Spleen (tissue), 7 donors: ENCODE results near the gene KDM3B.

Experiments
- POLR2A ChIP-seq, 3 donors: fragments of 450-650 bp; IDR thresholded peaks; one replicate each; pipeline ENCODE4 v1.5.1; 2017; ENCODE audit warnings: antibody characterized with exemption in 3 of 3, mild to moderate bottlenecking in 1 of 3
- POLR2AphosphoS5 ChIP-seq, 3 donors: sonication (generic); formaldehyde crosslinking; IDR thresholded peaks; one replicate each; pipeline ENCODE4 v1.5.1; 2017; ENCODE audit warnings: antibody characterized with exemption in 3 of 3
- TF ChIP-seq, protein P1 (sequence below), 11 experiments: fragments of 200-600 bp in 7 of 11; fragments of 450-650 bp in 4 of 11; sonication (generic) in 4 of 11; IDR thresholded peaks in 8 of 11; conservative IDR thresholded peaks in 3 of 11; 1 replicate in 7 of 11; 2 replicates in 4 of 11; pipeline versions ENCODE4 v1.4.0 to v1.8.0; 2016 to 2021; ENCODE audit warnings: antibody characterized with exemption in 11 of 11, inconsistent platforms in 4 of 11, mild to moderate bottlenecking in 1 of 11
- donor health status: DM: no; HTN: no; CAD: no; lungs with moderate emphysema.
- donor health status: DM: no; HTN: no; CAD: no.
- donor health status: DM: no; HTN: no; CAD: no.

DNA sequence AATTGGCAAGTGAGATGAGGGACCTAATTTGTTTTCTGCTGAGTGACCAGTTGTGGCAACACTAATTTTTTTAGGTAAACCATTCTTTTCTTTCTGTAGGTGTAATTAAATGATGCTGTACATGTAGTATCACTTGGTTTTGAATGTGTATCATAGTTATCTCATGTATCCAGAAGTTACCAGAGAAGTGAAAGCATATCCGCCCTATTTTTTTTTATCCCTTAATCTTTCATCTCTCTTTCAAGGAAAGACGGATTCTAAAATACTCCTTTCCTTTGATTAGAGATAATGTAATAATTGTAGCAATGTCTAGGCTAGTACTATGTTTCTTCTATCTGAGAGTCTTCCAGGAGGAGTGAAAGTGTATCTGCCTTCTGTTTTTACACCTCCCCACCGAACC, 7.1 kb downstream of the KDM3B start:
- TF ChIP-seq, protein P1, sequence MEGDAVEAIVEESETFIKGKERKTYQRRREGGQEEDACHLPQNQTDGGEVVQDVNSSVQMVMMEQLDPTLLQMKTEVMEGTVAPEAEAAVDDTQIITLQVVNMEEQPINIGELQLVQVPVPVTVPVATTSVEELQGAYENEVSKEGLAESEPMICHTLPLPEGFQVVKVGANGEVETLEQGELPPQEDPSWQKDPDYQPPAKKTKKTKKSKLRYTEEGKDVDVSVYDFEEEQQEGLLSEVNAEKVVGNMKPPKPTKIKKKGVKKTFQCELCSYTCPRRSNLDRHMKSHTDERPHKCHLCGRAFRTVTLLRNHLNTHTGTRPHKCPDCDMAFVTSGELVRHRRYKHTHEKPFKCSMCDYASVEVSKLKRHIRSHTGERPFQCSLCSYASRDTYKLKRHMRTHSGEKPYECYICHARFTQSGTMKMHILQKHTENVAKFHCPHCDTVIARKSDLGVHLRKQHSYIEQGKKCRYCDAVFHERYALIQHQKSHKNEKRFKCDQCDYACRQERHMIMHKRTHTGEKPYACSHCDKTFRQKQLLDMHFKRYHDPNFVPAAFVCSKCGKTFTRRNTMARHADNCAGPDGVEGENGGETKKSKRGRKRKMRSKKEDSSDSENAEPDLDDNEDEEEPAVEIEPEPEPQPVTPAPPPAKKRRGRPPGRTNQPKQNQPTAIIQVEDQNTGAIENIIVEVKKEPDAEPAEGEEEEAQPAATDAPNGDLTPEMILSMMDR (IDR thresholded peaks at IDR 0.05 in 8 of 11, conservative IDR thresholded peaks at IDR 0.05 in 3 of 11) = no peak
- TF ChIP-seq POLR2A (IDR thresholded peaks at IDR 0.05) (no peak), POLR2AphosphoS5 (IDR thresholded peaks at IDR 0.05) (no peak)
